ENCODE data around the gene CCDC28B.
A peak's percentile ranks its signal among the peaks of the same experiment; 100 is the strongest.
"Not testable (repeated sequence)": the region's sequence is repeated elsewhere in the genome, so short reads cannot be mapped to it uniquely, and the experiment has no call there.

Gene CCDC28B

GRCh38 chr1:32200226-32201010, at the start of gene CCDC28B:
Gene CCDC28B (plus strand): TSS chr1:32200595. CDS start chr1:32201936, 1,341 bp downstream.
- DNase-seq (ENCODE audit: low spot score), result peak; percentile 84

DNA sequence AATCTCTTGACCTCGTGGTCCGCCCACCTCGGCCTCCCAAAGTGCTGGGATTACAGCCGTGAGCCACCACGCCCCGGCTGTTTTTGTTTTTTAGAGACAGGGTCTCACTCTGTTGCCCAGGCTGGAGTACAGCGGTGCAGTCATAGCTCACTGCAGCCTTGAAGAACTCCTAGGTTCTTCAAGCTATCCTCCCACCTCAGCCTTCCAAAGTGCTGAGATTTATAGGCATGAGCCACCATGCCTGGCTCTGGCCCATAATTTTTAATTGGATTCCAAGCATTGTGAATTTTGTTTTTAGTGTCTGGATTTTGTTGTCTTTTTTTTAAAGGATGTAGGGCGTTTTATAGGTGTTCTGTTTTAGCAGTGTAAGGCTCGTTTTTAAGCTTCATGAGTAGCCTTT, 49.5 kb upstream of the CCDC28B start:
- DNase-seq (ENCODE audit: low spot score), result no peak

DNA sequence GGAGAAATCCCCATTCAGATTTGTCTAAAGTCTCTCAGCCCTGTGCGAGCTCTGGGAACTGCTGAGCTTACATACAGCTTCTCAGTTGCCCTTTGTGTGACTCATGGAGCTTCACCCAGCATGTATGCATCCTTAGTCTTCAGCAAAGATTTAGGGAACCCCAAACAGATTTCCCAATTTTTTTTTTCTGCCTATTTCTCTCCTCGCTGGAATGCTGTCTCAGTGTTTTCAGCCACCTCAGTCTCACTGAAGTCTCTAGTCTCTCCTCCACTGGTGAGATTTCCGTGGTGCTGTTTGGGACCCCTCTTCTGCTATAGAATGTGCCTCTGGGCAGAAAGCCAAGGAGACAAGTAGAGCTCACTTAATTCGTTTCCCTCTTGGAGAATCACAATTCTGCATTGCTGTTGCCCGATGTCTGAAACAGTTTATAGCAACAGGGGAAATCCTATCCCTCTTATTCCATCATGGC, 49.0 kb upstream of the CCDC28B start:
- DNase-seq (ENCODE audit: low spot score), result no peak

DNA sequence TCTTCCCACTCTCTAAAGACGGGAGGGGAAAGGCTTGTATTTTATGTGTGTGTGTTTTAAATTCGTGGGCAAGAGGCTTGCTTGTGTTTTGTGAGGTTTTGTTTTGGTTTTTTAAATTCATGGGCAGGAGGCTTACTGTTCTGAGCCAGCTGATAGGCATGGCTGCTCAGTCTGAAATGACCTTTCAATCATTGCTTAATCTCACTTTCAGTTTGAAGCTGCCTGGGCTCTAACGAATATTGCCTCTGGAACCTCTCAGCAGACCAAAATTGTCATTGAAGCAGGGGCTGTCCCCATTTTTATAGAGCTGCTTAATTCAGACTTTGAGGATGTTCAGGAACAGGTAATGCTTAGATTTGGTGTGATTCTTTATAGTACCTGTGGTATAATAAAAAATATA, 41.2 kb upstream of the CCDC28B start:
- no peak for DNase-seq (ENCODE audit: low spot score)

GRCh38 chr1:32163405-32163804, 37.0 kb upstream of the CCDC28B start:
- DNase-seq (ENCODE audit: low spot score), result no peak

GRCh38 chr1:32165633-32166032, 34.8 kb upstream of the CCDC28B start:
- not testable (repeated sequence) for DNase-seq (ENCODE audit: low spot score)

GRCh38 chr1:32170991-32171390, 29.4 kb upstream of the CCDC28B start:
- DNase-seq (ENCODE audit: low spot score), result no peak

DNA sequence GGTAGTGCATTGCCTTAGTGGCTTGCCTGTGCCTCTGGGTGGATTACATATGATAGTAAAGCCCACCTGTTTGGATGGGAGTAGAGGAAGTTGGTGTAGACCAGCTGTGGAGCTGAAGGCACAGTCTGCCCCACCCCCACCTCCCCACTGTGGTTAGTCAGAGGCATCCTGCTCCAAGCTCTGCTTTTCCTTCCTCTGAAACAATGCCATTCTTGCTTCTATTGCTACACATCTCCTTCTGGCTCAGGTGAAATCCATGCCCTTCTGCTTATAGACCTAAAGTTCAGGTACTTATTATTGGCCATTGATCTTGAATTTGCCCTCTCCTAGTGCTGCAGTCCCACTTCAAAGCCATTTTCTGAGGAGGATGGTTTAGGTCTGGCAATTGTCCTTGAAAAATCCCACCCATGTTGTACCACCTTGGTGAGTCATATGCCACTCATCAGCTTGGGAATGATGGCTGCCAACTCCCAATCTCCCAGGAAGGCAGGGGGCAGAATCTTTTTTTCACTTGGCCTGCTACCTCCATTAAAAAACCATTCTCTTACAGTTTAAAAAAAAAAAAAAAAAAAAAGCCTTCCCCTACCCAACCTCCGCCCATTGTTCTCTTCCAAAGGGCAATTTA, 27.7 kb upstream of the CCDC28B start:
- DNase-seq (ENCODE audit: low spot score), result no peak

DNA sequence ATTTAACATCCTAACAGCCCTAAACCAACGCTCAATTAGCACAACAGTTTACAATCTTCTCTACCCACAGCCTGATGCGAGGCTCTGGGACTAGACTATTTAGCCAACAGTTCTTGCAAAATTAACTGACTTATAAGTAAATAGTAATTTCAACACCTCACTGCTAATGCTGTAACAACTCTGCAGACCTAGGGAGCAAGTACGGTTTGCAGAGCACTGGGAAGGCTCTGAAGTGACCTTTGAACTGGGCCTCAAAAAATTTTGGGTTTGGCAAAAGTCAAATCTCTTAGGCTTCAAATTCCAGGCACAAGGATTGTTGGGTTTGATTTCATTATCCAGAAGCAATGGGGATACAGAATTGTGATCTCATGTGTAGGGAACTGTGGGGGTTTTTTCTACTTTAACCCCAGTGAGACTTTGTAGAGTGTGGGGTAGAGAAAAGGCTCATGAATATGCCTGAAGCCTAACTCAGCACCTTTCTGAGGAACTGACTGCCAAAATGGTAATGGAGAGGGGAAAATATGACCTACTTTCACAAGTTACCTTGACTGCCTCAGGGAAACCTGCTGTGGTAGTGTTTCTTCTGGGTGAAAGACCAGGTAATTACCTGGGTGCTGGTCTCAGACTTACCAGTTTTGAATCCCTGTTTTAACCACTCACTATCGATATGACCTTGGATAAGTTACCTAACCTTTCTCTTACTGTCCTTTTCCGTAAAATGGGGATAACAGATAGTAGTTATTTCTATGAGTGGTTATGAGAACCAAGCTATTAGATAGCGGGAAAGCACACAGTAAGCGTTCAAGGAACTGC, 21.8 kb upstream of the CCDC28B start:
- no peak for DNase-seq (ENCODE audit: low spot score)

GRCh38 chr1:32179193-32179442, 21.3 kb upstream of the CCDC28B start:
- DNase-seq (ENCODE audit: low spot score), result no peak

DNA sequence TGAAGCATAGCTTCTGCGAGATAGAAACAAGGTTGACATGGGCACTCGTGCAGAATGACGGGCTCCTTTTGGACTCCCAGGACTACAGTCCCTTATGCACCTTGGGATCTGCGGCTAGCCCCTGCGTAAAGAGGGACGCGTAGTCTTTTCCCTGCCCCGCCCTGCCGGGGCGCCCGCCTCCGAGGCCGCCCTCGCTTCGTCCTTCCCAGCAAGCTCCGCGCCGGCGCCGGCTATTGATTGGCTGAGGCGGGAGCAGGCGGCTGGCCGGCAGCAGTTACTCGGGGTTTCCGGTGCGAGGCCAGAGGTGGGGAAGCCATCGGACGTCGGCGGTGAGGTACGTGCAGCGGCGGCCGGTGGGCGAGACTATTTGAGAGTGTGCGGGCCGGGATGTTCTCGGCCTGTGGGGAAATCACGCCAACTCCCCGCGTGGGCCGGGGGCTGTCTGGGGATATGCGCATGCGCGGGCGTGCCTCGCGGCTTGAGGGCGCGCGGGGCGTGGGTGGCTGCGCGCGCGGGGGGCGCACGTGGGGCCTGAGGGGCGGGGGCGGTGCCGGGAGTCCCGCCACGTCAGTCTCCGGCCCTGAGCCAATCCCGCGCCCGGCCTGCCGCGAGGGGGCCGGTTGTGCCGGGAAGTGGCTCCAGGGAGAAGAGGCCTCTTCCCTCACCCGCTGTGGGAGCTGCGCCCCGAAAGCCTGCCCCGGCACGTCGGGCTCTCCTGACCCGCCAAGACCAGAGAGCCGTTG, 20.8 kb upstream of the CCDC28B start, which contains the start of gene TXLNA:
TXLNA (plus strand) TSS at position 233 of the 743 bp plus-strand sequence. CDS start 671 bp downstream, outside the sequence.
- peak; percentile 97 for DNase-seq (ENCODE audit: low spot score)

DNA sequence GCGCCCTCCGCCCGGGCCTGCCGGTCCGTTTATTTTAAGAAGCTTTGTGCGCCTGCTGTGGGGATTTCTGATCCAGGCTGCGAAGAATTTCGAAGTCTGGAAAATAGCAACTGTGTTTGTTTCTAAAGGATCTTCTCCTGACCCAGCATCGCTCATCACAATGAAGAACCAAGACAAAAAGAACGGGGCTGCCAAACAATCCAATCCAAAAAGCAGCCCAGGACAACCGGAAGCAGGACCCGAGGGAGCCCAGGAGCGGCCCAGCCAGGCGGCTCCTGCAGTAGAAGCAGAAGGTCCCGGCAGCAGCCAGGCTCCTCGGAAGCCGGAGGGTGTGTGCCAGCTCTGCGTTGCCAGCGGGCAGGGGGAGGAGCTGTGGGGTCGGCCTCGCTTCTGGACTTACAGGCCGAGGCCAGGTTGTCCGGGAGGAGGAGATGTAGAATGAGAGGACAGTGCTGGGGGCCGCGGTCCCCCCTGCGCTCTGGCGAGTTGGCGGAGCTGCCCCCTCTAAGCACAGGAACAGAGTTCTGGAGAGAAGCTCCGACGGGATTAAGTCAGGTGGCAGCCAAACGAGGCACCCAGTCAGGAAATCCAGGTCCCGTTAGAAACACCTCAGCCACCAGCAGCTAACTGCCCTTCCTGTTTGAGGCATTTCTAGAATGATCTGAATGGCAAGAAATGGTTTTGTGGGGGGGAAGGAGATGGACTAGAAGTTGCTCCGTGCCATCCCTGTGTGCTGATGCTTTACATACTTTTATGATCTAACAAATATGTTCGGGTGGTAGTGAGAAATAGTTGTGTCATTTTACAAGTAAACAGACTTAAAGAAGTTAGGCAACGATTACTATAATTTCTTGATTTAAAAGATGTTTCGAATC, 20.0 kb upstream of the CCDC28B start:
- DNase-seq (ENCODE audit: low spot score), result peak; percentile 70

DNA sequence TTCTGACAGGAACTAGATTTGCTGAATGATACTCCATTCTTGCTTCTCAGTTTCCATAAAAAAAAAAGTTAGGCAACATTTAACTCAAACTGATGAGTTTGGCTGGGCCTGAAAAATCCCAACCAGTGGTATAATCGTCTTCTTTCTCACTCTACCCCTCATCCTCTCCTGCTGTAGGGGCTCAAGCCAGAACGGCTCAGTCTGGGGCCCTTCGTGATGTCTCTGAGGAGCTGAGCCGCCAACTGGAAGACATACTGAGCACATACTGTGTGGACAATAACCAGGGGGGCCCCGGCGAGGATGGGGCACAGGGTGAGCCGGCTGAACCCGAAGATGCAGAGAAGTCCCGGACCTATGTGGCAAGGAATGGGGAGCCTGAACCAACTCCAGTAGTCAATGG, 19.3 kb upstream of the CCDC28B start:
- DNase-seq (ENCODE audit: low spot score), result no peak

DNA sequence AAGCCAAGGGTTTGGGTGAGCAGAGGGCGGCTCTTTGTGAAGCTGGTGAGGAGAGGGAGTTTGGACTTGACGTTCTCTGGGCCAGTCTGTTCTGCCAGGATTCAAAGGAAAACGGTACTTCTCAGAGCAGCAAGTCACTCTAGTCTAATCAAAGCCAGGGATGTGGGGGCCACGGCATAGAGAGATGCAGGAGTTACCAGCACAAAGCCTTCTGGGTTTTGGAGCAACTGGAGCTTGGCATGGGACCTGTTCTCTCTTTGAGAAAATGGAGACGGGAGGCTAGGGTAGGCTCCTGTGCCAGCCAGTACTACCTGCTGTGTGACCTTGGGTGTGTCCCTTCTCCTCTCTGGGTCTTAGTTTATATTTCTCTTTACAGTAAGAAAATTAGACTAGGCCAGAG, 18.8 kb upstream of the CCDC28B start:
- no peak for DNase-seq (ENCODE audit: low spot score)

GRCh38 chr1:32182060-32182459, 18.3 kb upstream of the CCDC28B start:
- DNase-seq (ENCODE audit: low spot score), result no peak

DNA sequence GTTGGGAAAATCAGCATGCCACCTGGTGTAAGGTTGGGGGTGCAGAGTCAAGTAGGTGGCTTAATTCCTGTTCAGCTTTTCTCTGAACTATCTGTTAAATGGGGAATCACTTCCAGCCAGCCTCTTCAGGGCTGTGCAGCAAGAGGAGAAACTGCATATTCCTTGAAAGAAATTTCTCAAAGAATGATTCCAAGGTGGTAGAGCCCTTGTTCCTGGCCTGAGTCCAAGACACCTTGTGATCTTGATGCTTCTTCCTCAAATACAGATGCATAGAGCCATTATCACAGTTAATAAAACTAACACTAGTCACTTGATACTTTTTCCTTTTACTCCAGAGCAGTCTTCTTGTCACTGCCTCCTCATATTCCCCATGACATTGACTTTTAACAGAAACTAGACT, 15.7 kb upstream of the CCDC28B start:
- DNase-seq (ENCODE audit: low spot score), result no peak

- DNase-seq (ENCODE audit: low spot score), result no peak
Observed at GRCh38 chr1:32186077-32186476, 14.3 kb upstream of the CCDC28B start.

DNA sequence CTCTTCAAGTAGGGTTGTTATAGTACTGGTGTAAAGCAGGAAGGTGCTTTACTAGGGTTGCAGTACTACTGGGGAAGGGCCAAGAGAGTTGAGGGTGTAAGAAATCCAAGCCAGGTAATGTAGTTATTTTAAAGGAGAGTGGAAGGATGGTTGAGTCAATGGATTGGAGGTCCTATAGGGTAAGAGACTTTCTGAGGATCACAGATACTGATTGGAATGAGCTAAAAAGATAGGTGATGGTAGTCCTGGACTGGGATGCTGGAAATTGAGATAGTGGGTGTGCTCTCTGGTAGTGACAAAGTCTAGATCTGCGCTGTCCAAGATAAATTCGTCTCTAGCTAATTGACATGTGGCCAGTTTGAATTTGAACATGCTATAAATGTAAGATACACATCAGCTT, 13.9 kb upstream of the CCDC28B start:
- DNase-seq (ENCODE audit: low spot score), result no peak

GRCh38 chr1:32187850-32188249, 12.5 kb upstream of the CCDC28B start:
- DNase-seq (ENCODE audit: low spot score), result no peak

DNA sequence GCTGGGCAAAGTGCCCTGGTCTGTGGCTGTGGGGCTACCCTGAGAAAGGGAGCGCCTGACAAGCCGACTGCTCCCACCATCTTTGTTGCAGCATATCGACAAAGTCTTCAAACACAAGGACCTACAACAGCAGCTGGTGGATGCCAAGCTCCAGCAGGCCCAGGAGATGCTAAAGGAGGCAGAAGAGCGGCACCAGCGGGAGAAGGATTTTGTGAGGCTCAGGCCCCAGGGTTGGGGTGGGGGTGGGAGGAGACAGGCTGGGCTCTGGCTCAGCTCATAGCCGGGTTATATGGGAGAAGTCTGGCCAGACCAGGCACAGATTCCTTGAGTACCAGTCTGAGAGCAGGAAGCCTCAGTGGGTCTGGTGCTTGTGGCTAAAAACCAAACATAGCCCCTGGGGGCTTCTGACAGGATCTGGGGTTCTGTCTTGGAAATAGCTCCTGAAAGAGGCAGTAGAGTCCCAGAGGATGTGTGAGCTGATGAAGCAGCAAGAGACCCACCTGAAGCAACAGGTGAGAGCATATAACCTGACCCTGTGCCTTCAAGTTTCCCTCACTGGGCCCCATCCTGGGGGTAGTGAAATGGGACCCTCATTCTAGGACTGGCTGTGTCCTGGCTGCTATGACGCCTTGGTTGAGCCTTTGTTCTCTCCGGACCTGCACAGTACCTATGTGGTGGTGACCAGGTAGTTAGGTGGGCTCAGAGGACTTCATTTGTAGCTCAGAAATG, 8.0 kb upstream of the CCDC28B start:
- no peak for DNase-seq (ENCODE audit: low spot score)

DNA sequence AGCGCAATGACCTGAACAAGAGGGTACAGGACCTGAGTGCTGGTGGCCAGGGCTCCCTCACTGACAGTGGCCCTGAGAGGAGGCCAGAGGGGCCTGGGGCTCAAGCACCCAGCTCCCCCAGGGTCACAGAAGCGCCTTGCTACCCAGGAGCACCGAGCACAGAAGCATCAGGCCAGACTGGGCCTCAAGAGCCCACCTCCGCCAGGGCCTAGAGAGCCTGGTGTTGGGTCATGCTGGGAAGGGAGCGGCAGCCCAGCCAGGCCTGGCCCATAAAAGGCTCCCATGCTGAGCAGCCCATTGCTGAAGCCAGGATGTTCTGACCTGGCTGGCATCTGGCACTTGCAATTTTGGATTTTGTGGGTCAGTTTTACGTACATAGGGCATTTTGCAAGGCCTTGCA, 5.4 kb upstream of the CCDC28B start:
- no peak for DNase-seq (ENCODE audit: low spot score)
